GM19099 (cell line): ENCODE results near the gene SPSB1.

Source experiments
- POLR2A ChIP-seq: IDR thresholded peaks from 3 replicates; pipeline ENCODE4 v1.6.1; 2011; ENCODE audit warnings: low read depth; ENCODE audit not compliant: insufficient read length; ENCODE audit errors: extremely low read depth

The SPSB1 gene

GRCh38 chr1:9345471-9345870 is 52.8 kb downstream of the SPSB1 start:
- TF ChIP-seq POLR2A, result no peak

DNA sequence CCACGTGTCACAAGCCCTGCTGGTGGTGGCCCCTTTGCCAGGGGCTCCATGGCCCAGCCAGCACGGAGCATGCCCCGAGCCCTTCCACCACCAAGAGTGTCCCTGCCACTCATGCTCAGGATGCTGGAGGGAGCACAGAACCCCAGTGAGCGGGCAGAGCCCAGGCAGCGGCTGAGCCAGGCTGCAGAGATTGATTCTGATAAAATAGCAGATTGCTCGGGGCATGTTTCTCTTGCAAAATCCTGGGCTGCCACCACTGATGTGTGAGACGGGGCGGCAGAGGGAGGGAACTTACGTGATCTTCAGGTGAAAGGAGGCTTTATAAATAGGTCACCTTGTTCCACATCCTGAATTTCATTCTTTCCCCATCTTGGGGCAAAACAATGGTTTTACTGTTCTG is 53.2 kb downstream of the SPSB1 start:
- TF ChIP-seq POLR2A, result no peak

DNA sequence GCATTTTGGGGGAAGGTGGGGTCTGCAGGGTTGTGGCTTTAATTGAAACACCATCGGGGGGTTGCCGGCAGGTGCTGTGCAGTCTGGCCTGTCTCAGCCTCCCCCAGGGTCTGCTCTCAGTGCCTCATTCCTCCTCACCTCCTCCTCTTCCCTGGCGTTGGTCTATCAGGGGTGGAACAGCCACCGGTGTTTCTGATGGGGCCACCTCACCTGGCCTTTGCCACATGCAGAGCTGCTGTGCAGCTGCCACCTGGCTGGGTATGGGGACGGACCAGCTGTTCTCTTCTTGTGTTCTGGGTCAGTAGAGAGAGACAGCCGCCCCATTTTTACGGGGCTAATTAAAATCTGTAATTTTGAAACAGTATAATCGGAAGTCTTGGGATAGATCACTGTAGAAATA is 53.9 kb downstream of the SPSB1 start:
- TF ChIP-seq POLR2A, result no peak

DNA sequence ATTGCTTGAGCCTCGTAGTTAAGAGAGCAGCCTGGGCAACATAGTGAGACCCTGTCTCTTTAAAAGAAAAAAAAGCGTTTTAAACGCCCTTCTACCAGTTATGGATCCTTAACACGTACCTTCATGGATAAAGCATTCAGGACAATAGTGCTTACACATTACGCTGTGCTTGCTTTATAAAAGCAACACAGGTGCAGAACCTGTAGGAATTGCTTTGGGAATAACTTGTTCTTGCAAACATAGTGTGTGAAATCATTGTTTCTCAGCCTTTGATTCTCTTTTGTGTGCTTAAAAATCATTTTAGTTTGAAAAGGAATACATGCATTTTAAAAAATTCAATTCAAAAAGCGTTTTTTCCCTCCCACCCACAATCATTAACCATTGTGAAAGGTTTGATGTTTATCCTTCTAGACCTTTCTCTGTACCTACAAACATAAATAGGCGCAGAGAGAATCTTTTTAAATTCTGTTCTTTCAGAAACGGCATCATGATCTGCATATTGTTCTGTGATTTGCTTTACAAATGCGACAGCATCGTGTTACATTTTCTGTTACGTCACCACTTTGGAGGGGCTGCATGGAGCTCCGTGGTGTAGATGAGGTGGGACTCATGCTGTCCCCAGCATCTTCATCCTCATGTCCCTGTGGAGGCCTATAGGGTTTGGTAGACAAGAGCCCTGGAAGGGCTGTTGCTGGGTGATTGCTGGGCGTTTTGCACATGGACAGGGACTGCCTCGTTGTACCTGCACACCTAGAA is 54.6 kb downstream of the SPSB1 start:
- TF ChIP-seq POLR2A, result no peak

- no peak for TF ChIP-seq POLR2A
These were observed 56.7 kb downstream of the SPSB1 start for GRCh38 chr1:9349331-9349851.

DNA sequence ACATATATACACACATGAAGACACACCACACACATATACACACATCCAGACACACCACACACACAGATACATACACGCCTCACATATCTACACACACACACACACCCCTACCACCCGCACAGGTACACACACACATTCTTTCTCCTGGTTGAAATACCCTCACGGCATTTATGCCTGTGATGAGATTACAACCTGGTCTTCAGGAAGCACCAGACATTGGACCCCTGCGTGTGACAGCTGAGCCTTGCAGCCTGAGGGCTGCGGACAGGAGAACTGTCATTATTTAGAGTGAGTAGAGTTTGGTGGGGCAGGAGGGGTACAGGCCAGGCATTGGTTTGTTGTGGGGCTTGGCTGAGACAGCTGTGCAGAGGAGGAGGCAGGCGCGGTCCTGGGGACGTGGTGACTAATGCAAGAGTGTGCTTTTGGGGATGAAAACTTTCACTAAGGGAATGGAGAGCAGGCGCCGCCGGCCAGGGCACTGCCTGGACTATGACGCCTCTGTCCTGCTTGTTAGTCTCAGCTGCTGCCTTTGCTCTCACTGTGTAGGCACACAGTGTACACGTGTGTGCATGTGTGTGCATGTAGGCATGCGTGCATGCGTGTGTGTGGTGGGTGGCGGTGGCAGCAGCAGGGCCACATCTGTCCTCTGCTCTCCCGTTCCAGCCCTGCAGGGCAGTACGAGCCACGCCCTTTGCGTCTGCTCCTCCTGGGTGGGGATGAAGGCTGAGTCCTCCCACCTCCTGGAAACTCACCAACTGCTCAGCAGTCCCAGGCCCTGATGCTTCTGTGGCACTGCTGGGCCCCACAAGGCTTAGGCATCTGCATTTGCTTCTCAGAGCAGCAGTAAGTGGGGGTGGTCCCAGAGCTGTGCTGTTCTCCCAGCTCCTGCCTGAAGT is 57.6 kb downstream of the SPSB1 start:
- no peak for TF ChIP-seq POLR2A

GRCh38 chr1:9350960-9351359 is 58.3 kb downstream of the SPSB1 start:
- TF ChIP-seq POLR2A, result no peak

GRCh38 chr1:9351654-9352271 is 59.1 kb downstream of the SPSB1 start:
- no peak for TF ChIP-seq POLR2A

DNA sequence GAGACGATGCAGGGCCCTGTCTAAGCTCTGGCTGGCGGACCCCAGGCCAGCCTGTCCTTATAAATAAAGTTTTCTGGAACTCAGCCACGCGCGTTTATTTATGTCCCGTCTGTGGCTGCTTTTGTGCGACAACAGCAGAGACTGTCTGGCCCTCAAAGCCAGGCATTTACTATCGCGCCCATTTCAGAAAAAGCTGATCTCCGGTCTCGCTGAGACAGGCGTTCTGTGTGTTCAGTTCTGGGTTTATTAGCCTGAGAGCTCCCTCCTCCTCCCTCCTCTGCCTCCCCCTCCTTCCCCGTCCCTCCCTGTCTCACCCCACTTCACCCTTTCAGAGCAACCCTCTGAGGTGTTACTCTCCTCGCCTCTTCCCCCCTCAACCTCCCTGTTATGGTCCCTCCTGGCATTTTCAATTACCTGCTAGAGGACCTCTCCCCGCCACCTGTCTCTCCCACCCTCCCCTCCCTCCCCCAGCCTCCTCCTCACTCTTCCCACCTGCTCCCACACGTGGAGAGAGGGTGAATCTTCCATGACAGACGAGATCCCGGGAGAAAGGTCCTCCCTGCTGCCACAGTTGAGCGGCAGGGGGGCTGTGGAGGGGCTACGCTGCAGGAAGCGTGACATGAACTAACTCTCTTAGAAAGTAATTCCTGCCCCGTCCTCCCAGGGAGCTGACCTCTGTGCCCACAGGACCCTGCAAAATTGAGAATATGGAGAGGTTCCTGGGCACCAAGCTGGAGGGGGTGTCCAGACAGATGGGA is 59.9 kb downstream of the SPSB1 start:
- TF ChIP-seq POLR2A, result no peak

GRCh38 chr1:9355503-9355902 is 62.8 kb downstream of the SPSB1 start:
- no peak for TF ChIP-seq POLR2A

DNA sequence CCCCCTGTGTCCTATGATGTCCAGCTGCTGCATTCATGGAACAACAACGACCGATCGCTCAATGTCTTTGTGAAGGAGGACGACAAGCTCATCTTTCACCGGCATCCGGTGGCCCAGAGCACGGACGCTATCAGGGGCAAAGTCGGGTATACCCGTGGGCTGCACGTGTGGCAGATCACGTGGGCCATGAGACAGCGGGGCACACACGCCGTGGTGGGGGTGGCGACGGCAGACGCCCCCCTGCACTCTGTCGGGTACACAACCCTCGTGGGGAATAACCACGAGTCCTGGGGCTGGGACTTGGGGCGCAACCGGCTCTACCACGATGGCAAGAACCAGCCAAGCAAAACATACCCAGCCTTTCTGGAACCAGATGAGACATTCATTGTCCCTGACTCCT is 63.3 kb downstream of the SPSB1 start:
- TF ChIP-seq POLR2A, result no peak

GRCh38 chr1:9356829-9357466 is 64.3 kb downstream of the SPSB1 start:
- TF ChIP-seq POLR2A, result no peak

DNA sequence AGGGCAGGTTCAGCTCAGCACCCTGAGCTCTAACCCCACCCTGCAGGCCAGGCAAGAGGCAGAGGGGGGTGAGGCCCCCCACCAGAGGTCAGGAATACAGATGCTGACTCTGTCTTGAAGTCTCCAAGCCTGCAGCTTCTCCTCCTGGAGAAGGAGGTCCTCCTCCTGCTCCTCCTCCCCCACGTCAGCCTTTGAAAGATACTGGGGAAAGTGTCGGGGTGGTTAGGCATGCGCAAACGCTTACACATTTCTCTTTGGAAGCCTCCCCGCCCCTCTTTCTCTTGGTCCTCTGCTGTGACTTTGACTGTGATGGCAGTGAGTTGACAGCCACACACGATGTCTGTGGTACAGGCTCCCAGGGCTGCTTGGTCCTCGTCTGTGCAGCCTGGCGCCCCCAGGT is 65.3 kb downstream of the SPSB1 start:
- no peak for TF ChIP-seq POLR2A

DNA sequence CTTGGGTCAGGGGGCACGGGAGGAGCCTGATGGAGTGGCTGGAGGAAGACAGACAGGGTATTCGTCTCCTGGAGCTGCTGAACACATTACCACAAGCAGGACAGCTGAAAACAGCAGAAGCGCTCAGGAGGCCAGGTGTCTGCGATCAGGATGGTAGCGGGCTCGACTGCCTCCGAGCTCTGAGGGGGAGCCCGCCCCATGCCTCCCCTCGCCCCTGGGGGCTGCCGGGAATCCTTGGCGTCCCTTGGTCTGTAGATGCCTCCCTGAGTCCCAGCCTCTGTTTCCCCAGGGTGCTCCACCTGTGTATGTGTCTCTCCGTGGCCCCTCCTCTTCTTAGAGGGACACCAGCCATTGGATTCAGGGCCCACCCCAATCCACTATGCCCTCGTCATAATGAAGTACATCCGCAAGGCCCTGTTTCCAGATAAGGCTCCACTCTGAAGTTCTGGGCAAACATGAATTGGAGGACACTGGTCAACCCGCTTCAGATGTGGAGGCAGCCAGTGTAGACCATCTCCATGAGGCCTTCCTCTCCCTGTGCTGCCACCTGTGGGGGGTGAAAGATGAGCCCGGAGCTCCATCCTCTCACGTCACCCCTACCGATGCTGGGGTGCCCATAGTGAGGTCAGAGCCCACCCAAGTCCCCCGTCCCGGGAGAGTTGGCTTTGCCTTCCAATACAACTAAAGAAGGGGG is 67.8 kb downstream of the SPSB1 start:
- TF ChIP-seq POLR2A, result no peak
